SIG-M5 (cell line): ENCODE results near the gene MRPS12.
"Not testable (repeated sequence)": the region's sequence is repeated elsewhere in the genome, so short reads cannot be mapped to it uniquely, and the experiment has no call there.

Experiments used
- DNase-seq: peaks from one replicate; lab custom pipeline; 2025; lab: John Stamatoyannopoulos, UW

MRPS12 gene

DNA sequence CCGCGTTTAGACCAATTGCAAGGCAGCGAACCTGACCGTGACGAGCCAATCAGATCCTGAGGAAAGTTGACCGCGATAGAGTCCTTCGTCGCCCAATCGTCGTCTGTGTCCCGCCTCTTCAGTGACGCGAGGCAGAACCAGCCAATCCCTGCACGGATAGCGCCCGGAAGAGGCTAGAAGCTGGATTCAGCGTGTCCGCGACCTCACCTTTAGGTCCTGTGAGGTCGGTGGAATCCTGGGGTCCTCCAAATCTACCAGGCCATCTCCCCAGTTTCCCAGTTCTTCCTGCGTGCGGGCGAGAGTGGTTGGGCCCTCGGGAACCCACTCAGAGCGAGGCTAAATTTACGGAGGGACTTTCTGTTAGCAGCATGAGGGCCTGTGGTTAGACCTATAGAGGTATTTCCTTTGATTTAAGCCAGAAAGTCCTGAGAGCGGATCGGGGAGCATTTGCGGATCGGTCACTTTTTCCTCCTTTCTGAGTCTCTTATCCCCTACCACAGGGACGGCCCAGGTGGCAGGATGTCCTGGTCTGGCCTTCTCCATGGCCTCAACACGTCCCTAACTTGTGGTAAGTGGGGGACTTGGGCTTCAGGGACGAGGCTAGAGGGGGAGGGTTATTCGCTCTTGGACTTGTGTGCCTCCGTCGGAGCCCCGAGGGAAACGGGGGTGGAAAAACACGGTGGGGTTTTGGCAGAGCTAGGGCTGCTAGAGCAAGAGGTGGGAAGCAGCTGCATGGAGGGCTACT lies at the start of gene MRPS12:
Gene MRPS12, plus strand, starts transcription at position 169 of the 745 bp plus-strand sequence. Its CDS starts 351 bp downstream, at position 520.
- DNase-seq: peak; percentile 84

DNA sequence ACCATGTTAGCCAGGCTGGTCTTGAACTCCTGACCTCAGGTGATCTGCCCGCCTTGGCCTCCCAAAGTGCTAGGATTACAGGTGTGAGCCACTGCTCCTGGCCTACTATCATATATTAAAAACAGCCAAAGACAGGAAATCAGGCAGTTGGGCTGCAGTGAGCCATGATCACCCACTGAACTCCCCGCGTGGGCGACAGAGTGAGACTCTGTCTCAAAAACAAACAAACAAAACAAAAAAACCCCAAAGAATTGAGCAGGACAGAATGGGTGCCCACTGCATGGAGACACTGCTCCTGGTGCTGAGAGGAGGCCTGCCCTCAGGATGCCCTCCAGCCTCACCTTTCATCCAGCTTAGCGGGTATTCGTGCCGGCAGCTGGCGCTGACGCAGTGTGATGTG lies 47.5 kb upstream of the MRPS12 start:
- no peak for DNase-seq

DNA sequence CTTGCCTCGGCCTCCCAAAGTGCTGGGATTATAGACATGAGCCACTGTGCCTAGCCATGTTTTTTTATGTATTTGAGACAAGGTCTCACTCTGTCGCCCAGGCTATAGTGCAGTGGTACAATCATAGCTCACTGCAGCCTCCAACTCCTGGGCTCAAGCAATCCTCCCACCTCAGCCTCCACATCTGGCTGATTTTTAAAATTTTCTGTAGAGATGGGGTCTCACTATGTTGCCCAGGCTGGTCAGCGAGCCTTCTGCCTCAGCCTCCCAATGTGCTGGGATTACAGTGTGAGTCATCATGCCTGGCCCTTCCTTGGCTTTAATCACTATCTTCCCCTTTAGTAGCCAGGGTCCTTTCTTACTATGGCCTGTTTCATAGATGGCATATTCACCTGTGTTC lies 46.1 kb upstream of the MRPS12 start:
- DNase-seq: not testable (repeated sequence)

DNA sequence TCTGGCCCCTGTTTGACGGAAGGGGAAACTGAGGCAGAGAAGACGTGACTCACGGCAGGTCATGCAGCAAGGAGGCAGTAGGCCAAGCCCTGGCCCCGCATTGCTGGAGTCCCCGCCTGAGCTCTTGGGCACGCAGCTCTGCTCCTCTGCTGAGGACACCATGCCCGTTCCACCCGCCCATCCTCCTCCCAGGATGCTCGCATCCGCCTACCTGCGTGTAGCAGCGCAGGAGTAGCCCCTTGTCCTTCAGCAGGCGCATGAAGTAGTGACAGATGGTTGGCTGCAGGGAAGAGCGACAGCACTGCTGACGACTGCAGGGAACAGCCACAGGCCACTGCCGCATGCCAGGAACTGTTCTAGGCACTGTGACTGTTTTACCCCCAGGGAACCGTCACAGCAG lies 41.9 kb upstream of the MRPS12 start:
- DNase-seq: no peak

DNA sequence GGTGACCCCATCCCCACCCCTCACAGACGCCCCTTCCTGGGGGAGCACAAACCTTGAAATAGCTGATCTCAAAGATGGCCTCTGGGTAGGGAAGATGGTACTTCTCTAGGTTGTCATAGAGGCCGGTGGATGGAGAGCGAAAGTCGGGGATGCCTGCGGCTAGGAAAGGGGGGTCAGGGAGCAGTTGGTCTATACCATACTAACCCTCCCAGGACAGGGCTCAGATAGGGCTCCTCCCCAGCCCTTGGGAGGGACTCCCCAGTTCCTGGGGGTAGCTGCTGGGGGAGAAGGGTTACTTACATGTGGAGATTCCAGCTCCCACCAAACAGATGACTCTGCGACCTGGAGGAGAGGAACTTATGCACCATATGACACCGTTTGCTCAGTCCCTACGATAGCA lies 40.9 kb upstream of the MRPS12 start:
- DNase-seq: no peak

DNA sequence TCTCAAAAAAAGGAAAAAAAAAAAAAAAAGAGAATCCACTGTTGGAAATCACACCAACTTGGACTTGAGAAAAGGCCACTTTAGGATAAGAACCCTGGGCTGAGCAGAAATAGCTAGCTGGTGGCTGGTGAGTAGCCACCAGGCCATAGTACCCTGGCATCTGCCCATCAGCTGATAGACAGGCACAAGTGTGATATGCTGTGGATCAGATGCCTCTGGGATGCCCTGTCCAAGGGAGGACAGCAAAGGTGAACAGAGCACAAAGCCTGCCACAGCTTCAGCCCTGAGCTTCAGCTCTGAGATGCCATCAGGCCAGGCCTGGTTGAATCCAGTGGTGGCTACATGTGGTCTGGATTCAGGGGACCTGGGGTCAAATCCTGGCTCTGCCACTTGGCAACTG lies 40.1 kb upstream of the MRPS12 start:
- DNase-seq: no peak

DNA sequence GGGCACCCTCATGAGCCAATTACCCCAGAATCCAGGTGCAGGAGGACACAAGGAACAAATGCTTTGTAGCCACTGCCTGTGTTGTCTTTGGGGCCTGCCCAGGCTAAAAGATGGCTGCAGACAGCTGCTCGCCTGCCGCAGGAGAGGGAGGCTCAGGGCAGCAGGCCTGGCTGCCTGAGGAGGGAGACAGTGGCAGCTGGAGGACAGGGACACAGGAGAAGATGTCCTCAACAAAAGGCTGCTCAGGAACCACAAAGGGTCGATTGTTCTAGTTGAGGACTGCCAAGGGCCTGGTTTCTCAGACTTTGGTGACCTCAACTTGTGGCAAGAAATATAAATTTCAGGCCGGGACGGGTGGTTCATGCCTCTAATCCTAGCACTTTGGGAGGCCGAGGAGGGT lies 39.0 kb upstream of the MRPS12 start:
- no peak for DNase-seq

DNA sequence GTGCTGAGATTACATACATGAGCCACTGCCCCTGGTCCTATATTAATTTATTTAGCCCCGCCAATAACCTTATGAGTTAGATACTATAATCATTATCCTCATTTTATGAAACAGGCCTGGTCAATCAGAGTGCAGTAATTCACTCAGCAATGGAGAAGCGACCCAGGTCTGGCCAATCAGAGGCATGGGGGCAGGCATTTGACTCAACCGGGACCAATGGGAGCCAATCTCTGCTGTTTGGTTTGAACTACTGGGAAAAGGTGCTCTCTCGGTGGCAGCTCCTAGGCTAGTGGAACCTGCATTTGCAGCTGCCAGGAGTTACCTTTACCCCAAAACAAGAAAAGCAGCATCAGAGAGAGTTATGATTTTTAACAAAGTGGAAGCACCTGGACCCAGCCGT lies 37.9 kb upstream of the MRPS12 start:
- no peak for DNase-seq

DNA sequence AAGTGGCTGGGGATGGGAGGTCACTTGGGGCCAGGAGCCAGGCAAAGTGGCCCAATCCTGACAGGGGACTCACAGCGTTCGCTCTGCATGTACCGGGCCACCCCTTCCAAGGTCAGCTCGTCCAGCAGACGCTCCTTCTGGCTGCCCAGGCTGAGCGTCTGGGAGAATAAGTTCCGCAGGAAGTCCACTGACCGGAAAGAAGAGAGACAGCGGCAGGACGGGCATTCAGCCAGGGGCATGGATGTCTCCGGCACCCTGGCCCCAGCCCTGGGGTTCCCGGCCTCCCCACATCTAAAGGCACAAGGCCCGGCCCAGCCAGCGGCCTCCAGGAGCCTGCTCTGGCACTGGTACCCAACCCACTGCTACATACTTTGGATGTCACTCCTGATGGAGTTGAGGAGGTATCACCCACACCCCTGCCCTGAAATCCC lies 37.4 kb upstream of the MRPS12 start:
- no peak for DNase-seq

DNA sequence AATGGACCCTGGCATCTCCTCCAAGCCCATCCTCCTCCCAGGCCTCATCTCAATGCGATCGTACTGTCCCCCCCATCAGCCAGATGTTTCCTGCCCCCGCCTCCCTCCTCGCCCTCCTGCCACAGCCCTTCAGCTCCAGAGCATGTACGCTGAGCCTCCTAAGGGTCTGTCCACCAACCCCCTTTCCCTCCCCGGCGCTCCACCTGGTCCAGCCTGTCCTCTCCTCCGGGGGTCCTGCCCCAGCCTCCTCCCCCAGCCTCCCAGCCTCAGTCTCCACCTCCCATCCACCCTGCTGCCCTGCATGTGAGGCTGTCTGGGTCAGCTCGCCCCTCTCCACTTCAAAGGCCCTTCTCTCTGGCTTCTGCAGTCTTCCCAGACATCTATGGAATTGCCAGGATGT lies 35.8 kb upstream of the MRPS12 start:
- no peak for DNase-seq

DNA sequence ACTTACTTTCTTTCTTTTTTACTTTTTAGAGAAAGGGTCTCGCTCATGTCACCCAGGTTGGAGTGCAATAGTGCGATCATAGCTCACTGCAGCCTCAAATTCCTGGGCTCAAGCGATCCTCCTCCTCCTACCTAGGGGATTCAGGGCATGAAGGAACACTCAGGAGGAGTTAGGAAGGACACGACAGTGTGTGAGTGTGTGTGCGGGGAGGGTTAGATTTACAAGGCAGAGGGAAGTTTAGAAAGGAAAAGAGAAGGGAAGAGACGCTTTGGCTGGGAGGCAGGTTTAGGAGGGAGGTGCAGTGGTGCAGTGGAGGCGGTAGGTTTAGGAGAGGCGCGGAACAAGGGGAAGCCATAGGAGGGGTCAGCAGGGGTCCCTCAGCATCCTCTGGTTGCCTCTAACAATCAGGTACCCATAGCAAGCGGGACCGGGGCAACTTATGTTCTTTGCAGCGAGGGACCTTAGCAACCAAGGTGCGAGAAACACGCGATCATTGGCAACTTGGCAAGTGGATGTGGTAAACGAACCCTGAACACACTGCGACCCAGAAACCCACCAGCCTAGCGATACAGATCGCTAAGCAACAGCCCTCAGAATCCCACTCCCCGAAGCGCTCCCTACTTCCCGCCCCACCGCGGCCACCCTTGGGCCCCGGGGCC lies 31.8 kb upstream of the MRPS12 start:
- no peak for DNase-seq

DNA sequence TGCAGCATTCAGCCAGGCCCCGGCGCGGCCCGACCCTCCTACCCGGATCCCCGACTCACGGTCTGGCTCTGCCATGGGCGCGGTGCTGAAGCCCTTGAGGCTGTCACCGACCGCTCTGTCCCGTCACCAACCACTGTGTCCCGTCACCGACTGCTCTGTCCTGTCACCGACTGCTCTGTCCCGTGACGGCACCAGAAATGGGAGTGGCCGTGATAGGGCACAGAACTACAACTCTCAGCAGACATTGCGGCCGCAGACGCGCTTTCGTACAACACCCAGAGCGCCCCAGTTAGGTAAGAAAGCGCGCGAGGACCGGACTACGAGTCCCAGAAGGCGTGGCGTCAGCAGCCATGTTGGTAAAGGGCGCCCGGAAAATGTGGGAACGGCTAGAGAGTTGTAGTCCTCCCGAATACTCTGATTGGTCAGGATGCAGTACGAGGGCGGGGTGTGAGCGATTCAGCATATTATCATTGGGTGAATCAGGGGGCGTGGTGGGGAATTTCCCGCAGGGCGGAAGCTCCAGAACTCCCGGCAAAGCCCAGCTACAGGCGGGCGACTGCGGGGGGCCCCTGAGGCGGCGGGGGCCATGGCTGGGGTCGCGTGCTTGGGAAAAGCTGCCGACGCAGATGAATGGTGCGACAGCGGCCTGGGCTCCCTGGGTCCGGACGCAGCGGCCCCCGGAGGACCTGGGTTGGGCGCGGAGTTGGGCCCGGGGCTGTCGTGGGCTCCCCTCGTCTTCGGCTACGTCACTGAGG lies 31.1 kb upstream of the MRPS12 start, which contains the start of the genes NFKBIB and SIRT2:
Gene NFKBIB, plus strand, starts transcription at position 523 of the 755 bp plus-strand sequence. Its CDS starts 64 bp downstream, at position 587.
Gene SIRT2, minus strand, starts transcription at position 172 of the 755 bp plus-strand sequence. Its CDS starts 97 bp downstream, at position 75.
- peak; percentile 98 for DNase-seq

DNA sequence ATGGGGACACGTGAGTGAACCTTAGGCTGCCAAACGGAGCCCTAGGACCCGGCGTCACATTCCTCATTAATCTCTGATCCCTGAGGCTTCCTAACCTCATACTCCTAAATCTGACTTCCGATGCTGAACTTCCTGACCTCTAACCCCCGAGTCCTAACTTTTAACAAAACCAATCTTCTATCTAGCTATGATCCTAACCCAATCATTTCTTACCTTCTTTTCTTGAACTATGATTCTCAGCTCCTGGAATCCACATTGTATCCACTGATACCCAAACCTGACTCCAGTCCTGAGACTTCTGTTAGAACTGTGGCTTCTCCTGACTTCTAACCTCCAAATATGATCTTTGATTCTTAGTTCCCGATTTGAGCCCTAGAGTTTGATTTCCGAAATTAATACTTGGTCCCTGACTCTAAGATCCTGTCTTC lies 30.5 kb upstream of the MRPS12 start:
- DNase-seq: no peak

DNA sequence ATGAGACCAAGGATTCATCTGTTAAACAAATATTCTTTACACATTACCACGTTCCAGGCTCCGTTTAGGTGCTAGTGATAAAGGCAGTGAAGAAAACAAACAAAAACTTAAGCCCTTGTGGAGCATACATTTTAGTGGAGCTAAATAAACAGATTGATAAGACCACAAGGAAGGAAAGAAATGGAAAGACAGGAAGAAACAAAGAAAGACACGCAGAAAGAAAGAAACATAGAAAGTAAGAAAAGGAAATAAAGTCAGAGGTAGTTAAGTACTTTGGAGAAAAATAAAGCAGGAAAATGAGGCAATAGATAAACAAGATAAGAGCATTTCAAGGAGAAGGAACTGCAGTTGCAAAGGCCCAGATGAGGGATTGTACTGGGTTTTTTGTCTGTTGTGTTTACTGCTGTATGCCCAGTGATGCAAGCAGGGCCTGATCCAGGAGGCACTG lies 30.0 kb upstream of the MRPS12 start:
- DNase-seq: no peak

DNA sequence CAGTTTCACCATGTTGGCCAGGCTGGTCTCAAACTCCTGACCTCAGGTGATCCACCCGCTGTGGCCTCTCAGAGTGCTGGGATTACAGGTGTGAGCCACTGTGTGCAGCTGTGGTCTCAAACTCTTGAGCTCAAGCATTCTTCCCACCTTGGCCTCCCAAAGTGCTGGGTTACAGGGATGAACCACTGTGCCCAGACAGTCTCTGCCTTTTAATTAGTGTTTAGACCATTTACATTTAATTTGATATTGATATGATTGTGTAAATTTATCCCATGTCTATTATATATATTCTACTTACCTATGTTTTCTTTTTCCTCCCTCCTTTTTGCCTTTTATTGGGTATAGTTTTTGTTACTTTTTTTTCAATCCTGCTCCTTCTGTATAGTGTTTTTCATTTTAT lies 29.1 kb upstream of the MRPS12 start:
- DNase-seq: no peak

DNA sequence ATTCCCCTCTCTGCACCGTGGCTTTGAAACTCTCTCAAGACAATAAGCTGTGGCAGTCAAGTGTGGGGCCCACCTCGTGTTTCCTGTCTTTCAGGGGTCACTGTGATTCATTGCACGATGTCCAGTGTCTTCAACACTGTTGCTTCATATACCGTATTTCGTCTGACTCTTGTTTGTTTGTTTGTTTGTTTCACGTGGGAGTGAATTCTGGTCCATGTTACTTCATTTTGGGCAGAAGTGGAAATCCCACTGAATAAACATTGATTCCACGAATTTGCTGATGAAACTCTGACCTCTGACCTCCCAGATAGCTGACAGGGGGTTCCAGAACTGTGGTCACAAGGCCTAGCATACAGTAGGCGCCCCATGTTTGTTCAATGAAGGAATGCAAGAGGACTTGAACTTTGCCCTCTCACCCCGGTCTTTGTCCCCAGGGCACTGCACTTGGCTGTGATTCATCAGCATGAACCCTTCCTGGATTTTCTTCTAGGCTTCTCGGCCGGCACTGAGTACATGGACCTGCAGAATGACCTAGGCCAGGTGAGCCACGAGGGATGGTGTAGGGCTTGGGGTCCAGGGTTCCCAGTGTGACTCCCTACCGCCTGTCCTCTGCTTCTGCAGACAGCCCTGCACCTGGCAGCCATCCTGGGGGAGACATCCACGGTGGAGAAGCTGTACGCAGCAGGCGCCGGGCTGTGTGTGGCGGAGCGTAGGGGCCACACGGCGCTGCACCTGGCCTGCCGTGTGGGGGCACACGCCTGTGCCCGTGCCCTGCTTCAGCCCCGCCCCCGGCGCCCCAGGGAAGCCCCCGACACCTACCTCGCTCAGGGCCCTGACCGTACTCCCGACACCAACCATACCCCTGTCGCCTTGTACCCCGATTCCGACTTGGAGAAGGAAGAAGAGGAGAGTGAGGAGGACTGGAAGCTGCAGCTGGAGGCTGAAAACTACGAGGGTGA lies 25.9 kb upstream of the MRPS12 start:
- DNase-seq: no peak

DNA sequence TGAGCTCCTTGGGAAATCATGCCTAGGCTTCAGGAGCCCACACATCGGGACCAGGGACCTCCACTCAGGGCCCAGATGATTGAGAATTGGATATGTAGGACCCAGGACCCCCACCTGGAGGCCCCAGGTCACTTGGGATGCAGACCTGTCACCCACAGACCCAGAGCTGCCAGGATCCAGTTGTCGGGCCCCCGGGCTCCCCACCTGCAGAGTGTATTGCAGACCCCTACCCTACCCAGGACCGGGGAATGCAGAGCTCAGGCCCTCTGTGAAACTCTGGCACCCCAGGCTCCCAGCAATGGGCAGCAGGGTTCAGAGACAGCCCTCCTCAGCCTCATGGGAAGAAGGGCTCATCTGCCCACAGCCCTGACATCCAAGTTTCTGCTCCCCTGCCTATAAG lies 25.1 kb upstream of the MRPS12 start:
- no peak for DNase-seq

DNA sequence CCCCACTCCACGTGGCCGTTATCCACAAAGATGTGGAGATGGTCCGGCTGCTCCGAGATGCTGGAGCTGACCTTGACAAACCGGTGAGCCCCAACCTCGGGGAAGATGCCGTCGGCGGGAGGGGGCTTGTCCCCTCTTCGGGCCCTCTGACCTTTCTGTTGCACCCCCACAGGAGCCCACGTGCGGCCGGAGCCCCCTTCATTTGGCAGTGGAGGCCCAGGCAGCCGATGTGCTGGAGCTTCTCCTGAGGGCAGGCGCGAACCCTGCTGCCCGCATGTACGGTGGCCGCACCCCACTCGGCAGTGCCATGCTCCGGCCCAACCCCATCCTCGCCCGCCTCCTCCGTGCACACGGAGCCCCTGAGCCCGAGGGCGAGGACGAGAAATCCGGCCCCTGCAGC lies 23.5 kb upstream of the MRPS12 start:
- DNase-seq: no peak

DNA sequence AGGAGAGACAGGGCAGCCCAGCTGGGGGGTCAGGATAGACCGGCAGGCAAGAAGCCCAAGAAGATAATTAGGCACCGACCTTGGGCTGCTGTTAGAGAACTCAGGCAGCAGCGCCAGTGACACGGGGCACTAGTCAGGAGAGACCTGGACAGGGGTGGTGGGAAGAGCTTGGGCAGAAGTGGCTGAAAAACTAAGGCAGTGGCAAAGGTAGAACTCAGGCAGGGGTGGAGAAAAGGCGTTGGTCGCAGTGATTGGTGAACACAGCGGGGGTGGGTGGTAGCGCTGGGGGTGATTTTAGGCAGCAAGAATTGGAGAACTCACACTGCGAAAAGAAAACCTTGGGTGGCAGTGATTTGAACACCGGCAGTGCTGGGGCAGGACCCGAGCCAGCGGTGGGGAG lies 23.1 kb upstream of the MRPS12 start:
- DNase-seq: no peak

DNA sequence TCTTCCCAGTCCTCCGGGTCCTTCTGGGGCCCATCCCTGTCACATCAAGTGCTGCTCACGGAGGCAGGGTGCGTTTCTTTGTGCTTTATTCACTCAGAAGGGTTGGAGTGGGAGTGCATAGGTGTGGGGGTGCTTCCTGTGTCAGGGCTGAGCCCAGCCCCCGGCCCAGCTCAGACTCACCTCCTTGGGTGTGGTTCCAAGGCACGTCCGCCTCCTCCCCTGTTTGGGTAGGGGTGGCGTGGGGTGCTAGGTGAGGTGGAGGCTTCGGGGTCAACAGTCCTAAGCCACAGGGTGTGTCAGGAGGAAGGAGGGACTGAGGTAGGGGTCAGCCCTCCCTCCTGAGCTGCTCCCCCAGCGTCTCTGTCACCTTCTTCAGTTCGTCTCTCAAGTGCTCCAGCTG lies 21.8 kb upstream of the MRPS12 start:
- DNase-seq: no peak

DNA sequence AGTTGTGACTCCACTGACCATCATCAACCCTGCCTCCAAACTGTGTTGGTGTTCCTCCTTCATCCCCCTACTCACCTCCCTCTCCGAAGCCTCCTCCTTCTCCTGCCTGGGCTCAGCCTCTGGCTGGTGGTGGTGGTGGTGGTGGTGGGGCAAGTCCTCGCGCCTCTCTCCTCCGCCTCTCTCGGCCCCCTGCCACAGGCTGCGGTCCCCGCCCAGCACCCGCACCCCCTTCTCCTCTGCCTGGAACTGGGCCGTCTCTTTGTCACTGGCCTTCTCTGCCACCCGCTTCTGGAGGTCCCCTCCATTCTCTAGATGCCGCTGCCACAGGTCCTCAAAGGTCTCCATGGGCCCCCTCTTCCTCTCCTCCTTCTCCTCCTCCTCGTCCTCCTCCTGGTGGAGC lies 20.3 kb upstream of the MRPS12 start:
- DNase-seq: no peak
